ENCODE results near the gene TIPIN. TPM values are rescaled to one million over a fixed set of nuclear protein-coding genes. Genes with fewer than 3 reads are reported as not detected.
"Not testable (repeated sequence)": the region's sequence is repeated elsewhere in the genome, so short reads cannot be mapped to it uniquely, and the experiment has no call there.

Gene TIPIN
- total RNA-seq, 4 donors from 2014 or later, result 2.3 to 5.8 (median 5.2) TPM

GRCh38 chr15:66309828-66310227, 46.7 kb downstream of the TIPIN start:
- DNase-seq (ENCODE audit: low spot score), result no peak
- no peak for TF ChIP-seq CTCF (IDR thresholded peaks at IDR 0.05)
- no peak for ATAC-seq (ENCODE audit: low FRiP score)

GRCh38 chr15:66308531-66308930, 48.0 kb downstream of the TIPIN start:
- no peak for ATAC-seq (ENCODE audit: low FRiP score)
- no peak for TF ChIP-seq CTCF (IDR thresholded peaks at IDR 0.05)

GRCh38 chr15:66306381-66306780, 50.1 kb downstream of the TIPIN start:
- no peak for TF ChIP-seq CTCF (IDR thresholded peaks at IDR 0.05)
- DNase-seq (ENCODE audit: low spot score) (no peak), ATAC-seq (ENCODE audit: low FRiP score) (no peak)

More at GRCh38 chr15:66308531-66308930, 48.0 kb downstream of the TIPIN start:
- no peak for DNase-seq (ENCODE audit: low spot score)

GRCh38 chr15:66304425-66304824, 52.1 kb downstream of the TIPIN start:
- ATAC-seq (ENCODE audit: low FRiP score); DNase-seq (ENCODE audit: low spot score): not testable (repeated sequence)

- no peak for DNase-seq (ENCODE audit: low spot score)
These were observed 53.8 kb downstream of the TIPIN start for GRCh38 chr15:66302489-66303278.

GRCh38 chr15:66298803-66299251, 57.7 kb downstream of the TIPIN start:
- no peak for TF ChIP-seq CTCF (IDR thresholded peaks at IDR 0.05)
- DNase-seq (ENCODE audit: low spot score), result no peak
- ATAC-seq (ENCODE audit: low FRiP score), result no peak

More at GRCh38 chr15:66302489-66303278, 53.8 kb downstream of the TIPIN start:
- no peak for TF ChIP-seq CTCF (IDR thresholded peaks at IDR 0.05)
- ATAC-seq (ENCODE audit: low FRiP score), result no peak

GRCh38 chr15:66296186-66296585, 60.3 kb downstream of the TIPIN start:
- DNase-seq (ENCODE audit: low spot score), result no peak
- TF ChIP-seq CTCF (IDR thresholded peaks at IDR 0.05), result no peak
- ATAC-seq (ENCODE audit: low FRiP score), result no peak

Data from omental fat pad (tissue), 4 donors.